OCI-LY3 (cell line): Measurements from ENCODE around the gene CARD11.

Experiments used
- H2AFZ ChIP-seq: fragments of 200-600, 300-600 bp; shearing (Covaris generic); 2 replicates; pipeline ENCODE4 v1.6.0; 2014; ENCODE audit warnings: antibody characterized with exemption, low read depth, low read length
- H3K27ac ChIP-seq: fragments of 200-600, 300-600 bp; sonication (generic); 2 replicates; pipeline ENCODE4 v1.5.1; 2014; ENCODE audit warnings: mild to moderate bottlenecking, low read length, moderate library complexity, mixed read lengths
- H3K27me3 ChIP-seq: fragments of 200-600, 300-600 bp; sonication (generic); 2 replicates; pipeline ENCODE4 v1.6.1; 2014; ENCODE audit warnings: low read depth, low read length, mixed read lengths
- H3K36me3 ChIP-seq: fragments of 200-600, 300-600 bp; sonication (generic); replicated peaks from 2 replicates; pipeline ENCODE3; 2014; ENCODE audit warnings: low read depth, low read length, mixed read lengths
- H3K4me1 ChIP-seq: fragments of 300-600, 200-600 bp; sonication (generic); 2 replicates; pipeline ENCODE4 v1.6.1; 2014; ENCODE audit warnings: low read length, mixed read lengths
- H3K4me2 ChIP-seq: fragments of 200-600, 300-600 bp; sonication (generic); 2 replicates; pipeline ENCODE4 v1.6.1; 2014; ENCODE audit warnings: low read length, mixed read lengths
- H3K4me3 ChIP-seq: fragments of 300-600, 200-600 bp; sonication (generic); 2 replicates; pipeline ENCODE4 v1.5.1; 2014; ENCODE audit warnings: antibody characterized with exemption, mild to moderate bottlenecking, low read length, moderate library complexity
- H3K79me2 ChIP-seq: fragments of 300-600, 200-600 bp; shearing (Covaris generic); 2 replicates; pipeline ENCODE4 v1.6.1; 2014; ENCODE audit warnings: mild to moderate bottlenecking, low read length, mixed read lengths
- H3K9ac ChIP-seq: fragments of 300-600, 200-600 bp; shearing (Covaris generic); 2 replicates; pipeline ENCODE4 v1.6.0; 2014; ENCODE audit warnings: mild to moderate bottlenecking, low read length, moderate library complexity
- H3K9me3 ChIP-seq: fragments of 200-600, 300-600 bp; shearing (Covaris generic); 2 replicates; pipeline ENCODE4 v1.6.1; 2014; ENCODE audit warnings: low read length, mixed read lengths; ENCODE audit not compliant: insufficient read depth
- H4K20me1 ChIP-seq: fragments of 200-600, 300-600 bp; sonication (generic); 2 replicates; pipeline ENCODE4 v1.6.1; 2016; ENCODE audit warnings: low read length, mixed read lengths; ENCODE audit not compliant: insufficient read depth
- CTCF ChIP-seq: fragments of 200-600, 300-600 bp; sonication (generic); IDR thresholded peaks from 2 replicates; pipeline ENCODE4 v1.5.1; 2014; ENCODE audit warnings: antibody characterized with exemption, low read length, low read depth
- EZH2phosphoT487 ChIP-seq: fragments of 200-600 bp; shearing (Covaris generic); IDR thresholded peaks from 2 replicates; pipeline ENCODE4 v1.6.1; 2018; ENCODE audit warnings: antibody characterized with exemption, mixed run types, low read depth

Gene CARD11

GRCh38 chr7:3028758-3029093 is 14.9 kb downstream of the CARD11 start:
- Histone ChIP-seq H3K4me3 (no peak overlapping the region), H3K79me2 (peaks cover 97% of the 10 kb centered on the region), H3K4me2 (no peak overlapping the region), H3K9ac (no peak overlapping the region), H3K4me1 (no peaks in the 10 kb centered on the region), H3K27me3 (no peaks in the 10 kb centered on the region), H3K27ac (no peak overlapping the region), H3K9me3 (no peaks in the 10 kb centered on the region), H3K36me3 (peaks cover 56% of the 10 kb centered on the region), H2AFZ (no peak overlapping the region), H4K20me1 (peaks cover 68% of the 10 kb centered on the region)
- TF ChIP-seq EZH2phosphoT487 (no peak), CTCF (no peak)

- H4K20me1 ChIP-seq: peaks cover 64% of the 10 kb centered on the region
- no peak overlapping the region for H3K27ac ChIP-seq
- H3K79me2 ChIP-seq: peaks cover 97% of the 10 kb centered on the region
- no peaks in the 10 kb centered on the region for H3K9me3 ChIP-seq
- no peak overlapping the region for H2AFZ ChIP-seq
- H3K4me1 ChIP-seq: no peaks in the 10 kb centered on the region
- TF ChIP-seq EZH2phosphoT487: no peak
- no peak for TF ChIP-seq CTCF
- H3K4me2 ChIP-seq: no peak overlapping the region
- no peak overlapping the region for H3K4me3 ChIP-seq
- H3K36me3 ChIP-seq: peaks cover 54% of the 10 kb centered on the region
- H3K9ac ChIP-seq: no peak overlapping the region
- H3K27me3 ChIP-seq: no peaks in the 10 kb centered on the region
Observed at GRCh38 chr7:3028071-3028757, 15.5 kb downstream of the CARD11 start.

- Histone ChIP-seq H3K9me3 (no peaks in the 10 kb centered on the region), H3K9ac (no peak overlapping the region), H2AFZ (no peak overlapping the region), H4K20me1 (peaks cover 58% of the 10 kb centered on the region), H3K36me3 (peaks cover 55% of the 10 kb centered on the region), H3K4me2 (no peak overlapping the region), H3K27ac (no peak overlapping the region), H3K4me3 (no peak overlapping the region), H3K4me1 (no peaks in the 10 kb centered on the region), H3K79me2 (peaks cover 93% of the 10 kb centered on the region), H3K27me3 (no peaks in the 10 kb centered on the region)
- no peak for TF ChIP-seq EZH2phosphoT487
- TF ChIP-seq CTCF: no peak
Observed at GRCh38 chr7:3027005-3027845, 16.4 kb downstream of the CARD11 start.

- Histone ChIP-seq H3K36me3 (peaks cover 55% of the 10 kb centered on the region), H3K27ac (no peak overlapping the region), H3K9me3 (0 out of 2 replicates have a peak, but pooled peaks cover 4% of the 10 kb centered on the region), H4K20me1 (peaks cover 50% of the 10 kb centered on the region), H3K27me3 (no peaks in the 10 kb centered on the region), H3K4me1 (no peaks in the 10 kb centered on the region), H3K79me2 (peaks cover 93% of the 10 kb centered on the region), H3K9ac (no peak overlapping the region), H3K4me2 (no peak overlapping the region), H3K4me3 (no peak overlapping the region), H2AFZ (no peak overlapping the region)
- TF ChIP-seq CTCF: no peak
- no peak for TF ChIP-seq EZH2phosphoT487
Observed at GRCh38 chr7:3025616-3026015, 18.1 kb downstream of the CARD11 start.
